D721Med (cell line): ENCODE results near the gene TEX22.

Experiments used
- DNase-seq: peaks from one replicate; pipeline ENCODE4 v3.0.0; 2011; ENCODE audit warnings: low spot score; ENCODE audit not compliant: insufficient read length
- FAIRE-seq: peaks from 2 replicates; lab custom pipeline; 2011; peaks lifted over from hg19 to GRCh38; lab: Jason Lieb, UNC
- CTCF ChIP-seq: IDR thresholded peaks from 2 replicates; pipeline ENCODE4 v1.5.1; 2012; ENCODE audit warnings: mild to moderate bottlenecking, control low read depth; ENCODE audit not compliant: insufficient read depth; ENCODE audit errors: missing control alignments

Gene TEX22

GRCh38 chr14:105381446-105382342, 16.6 kb upstream of the TEX22 start:
- DNase-seq: no peak
- FAIRE-seq: no peak
- TF ChIP-seq CTCF: no peak

GRCh38 chr14:105382343-105383082, 15.8 kb upstream of the TEX22 start:
- TF ChIP-seq CTCF: no peak
- DNase-seq: no peak
- no peak for FAIRE-seq

- DNase-seq (no peak), FAIRE-seq (no peak)
- no peak for TF ChIP-seq CTCF
Observed at GRCh38 chr14:105383083-105383730, 15.1 kb upstream of the TEX22 start.

GRCh38 chr14:105384041-105384557, 14.2 kb upstream of the TEX22 start:
- DNase-seq (no peak), FAIRE-seq (no peak)
- TF ChIP-seq CTCF: no peak

- no peak for FAIRE-seq
- TF ChIP-seq CTCF: no peak
- DNase-seq: no peak
Observed at GRCh38 chr14:105384605-105385321, 13.6 kb upstream of the TEX22 start.

- FAIRE-seq (no peak), DNase-seq (no peak)
- no peak for TF ChIP-seq CTCF
Observed at GRCh38 chr14:105385322-105385637, 13.1 kb upstream of the TEX22 start.
